HG03565 (cell line): Measurements from ENCODE around the gene NVL.
A peak's percentile ranks its signal among the peaks of the same experiment; 100 is the strongest.

Experiments
- ATAC-seq: cut with Tn5 transposase; IDR thresholded peaks from one replicate; pipeline ENCODE4 v1.9.1; 2021; ENCODE audit warnings: mild to moderate bottlenecking, moderate library complexity; ENCODE audit not compliant: unreplicated experiment

The NVL gene

DNA sequence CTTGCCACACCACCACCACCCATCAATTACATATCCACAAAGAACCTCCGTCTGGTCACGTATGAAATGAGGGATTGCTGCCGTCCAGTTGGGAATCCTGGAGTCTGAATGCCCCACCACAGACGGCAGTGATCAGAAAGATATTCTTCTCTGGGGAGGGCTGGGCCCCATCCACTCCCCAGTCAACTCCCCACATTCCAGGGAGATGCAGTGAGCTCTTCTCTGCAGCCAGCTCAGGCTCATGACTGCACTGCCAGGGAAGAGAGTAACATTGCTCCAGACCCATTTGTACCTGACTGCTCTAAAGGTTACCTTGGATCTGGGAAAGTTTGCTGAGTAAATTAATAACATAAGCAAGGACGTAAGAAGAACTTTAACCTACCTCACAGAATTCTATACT, 128.6 kb downstream of the NVL start:
- no peak for ATAC-seq

DNA sequence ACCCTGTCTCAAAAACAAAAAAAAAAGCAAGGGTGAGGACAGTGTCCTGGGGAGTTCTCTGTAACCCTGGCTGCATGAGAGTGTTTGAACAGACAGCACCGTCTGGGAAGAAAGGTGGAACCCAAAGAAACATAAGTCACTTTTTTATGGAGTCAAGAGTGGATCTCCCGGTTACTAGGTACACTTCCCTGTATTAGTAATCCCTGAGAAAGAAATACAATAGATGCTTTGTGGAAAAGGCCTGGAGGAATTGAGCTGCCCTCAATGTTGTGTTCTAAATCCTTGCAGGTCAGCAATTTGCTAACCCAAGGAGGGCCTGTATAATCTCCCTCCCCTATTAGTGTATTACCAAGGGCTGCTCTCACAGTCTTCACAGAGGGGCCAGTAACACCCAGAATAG, 130.3 kb downstream of the NVL start:
- ATAC-seq, result no peak

DNA sequence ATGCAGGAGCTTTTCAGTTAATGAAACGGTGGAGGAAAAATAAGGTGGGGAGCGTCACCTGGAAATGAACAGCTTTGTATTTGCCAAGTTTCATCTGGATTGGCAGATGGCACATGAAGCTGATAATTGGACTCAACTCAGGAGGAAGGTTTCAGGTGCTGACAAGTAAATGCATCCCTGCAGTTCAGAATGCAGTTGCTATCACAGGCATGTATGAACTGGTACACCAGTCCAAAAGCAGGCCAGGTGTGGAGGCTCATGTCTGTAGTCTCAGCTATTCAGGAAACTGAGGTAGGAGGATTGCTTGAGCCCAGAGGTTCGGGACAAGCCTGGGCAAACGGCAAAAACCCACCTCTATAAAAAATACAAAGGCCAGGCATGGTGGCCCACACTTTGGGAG, 131.4 kb downstream of the NVL start:
- no peak for ATAC-seq

DNA sequence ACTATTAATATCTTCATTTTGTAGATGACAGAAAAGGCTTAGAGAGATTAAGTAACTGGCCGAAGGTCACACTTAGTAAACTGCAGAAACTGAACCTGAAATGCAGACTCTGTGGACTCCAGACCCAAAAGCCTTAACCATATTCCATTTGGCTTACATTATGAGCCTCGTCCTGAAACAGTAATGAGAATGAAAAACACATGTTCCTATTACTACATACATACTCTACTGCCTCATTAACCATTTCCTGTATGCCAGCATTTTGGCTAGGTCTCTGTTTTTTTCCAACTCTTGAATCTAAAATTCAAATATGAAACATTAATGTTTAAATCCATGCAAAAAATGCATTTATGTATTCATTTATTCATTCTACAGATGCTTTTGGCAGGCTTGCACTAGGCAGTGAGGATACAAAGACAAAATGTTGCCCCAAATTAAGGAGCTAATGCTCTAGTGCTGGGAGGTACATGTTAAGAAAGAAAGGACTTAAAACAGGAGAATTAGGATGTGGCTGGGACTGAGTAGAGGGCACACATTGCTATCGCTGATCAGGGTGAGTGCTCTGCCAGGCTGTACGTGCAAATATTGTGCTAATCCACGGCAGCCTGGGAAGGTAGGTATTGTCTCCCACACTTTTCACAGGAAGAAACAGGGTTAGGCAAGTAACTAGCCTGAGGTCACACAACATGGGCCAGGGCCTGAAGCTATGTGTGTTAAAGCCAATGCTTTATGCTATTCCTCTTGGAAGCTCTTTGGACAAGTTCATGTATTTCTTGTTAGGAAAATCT, 133.0 kb downstream of the NVL start:
- ATAC-seq, result no peak

DNA sequence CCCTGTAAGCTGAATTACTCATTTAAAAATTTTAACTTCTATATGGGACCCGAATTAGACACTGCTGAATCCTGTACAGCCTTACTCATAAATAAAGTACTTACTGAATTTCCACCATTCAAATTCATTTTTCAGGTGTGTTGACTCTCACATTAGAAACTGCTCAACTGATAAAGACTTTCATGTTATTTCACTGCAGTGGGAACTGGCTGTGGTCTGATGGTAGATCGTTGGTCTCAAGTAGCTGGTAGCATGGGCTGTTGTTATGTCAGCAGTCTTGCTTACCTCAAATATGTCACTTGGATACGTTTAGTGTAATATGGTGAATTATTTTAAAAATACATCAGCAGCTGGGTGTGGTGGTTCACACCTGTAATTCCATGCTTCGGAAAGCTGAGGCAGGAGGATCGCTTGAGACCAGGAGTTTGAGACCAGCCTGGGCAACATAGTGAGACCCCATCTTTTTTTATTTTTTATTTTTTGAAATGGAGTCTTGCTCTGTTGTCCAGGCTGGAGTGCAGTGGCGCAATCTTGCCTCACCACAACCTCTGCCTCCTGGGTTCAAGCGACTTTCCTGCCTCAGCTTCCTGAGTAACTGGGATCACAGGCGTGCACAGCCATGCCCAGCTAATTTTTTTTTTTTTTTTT, 136.5 kb downstream of the NVL start:
- ATAC-seq, result no peak

DNA sequence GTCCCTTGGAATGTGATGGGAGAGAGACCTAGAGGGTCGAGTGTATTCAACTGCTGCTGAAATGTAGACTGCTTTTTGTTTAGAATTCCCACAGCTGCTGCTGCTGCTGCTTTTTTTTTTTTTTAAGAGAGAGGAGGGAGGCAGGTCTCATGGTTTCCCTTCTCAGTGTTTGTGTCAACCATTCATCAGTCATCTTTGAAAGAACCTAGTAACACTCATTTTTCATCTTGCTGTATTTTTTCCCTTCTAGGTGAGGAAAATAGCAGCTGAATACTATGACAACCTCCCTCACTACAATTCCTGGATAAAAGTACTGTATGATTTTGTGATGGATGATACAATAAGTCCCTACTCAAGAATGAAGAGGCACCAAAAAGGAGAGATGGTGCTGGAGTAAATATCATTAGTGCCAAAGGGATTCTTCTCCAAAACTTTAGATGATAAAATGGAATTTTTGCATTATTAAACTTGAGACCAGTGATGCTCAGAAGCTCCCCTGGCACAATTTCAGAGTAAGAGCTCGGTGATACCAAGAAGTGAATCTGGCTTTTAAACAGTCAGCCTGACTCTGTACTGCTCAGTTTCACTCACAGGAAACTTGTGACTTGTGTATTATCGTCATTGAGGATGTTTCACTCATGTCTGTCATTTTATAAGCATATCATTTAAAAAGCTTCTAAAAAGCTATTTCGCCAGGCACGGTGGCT, 137.7 kb downstream of the NVL start:
- no peak for ATAC-seq

DNA sequence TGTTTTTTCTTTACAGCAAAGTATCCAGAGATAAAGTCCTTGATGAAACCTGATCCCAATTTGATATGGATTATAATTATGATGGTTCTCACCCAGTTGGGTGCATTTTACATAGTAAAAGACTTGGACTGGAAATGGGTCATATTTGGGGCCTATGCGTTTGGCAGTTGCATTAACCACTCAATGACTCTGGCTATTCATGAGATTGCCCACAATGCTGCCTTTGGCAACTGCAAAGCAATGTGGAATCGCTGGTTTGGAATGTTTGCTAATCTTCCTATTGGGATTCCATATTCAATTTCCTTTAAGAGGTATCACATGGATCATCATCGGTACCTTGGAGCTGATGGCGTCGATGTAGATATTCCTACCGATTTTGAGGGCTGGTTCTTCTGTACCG, 140.4 kb downstream of the NVL start:
- no peak for ATAC-seq

DNA sequence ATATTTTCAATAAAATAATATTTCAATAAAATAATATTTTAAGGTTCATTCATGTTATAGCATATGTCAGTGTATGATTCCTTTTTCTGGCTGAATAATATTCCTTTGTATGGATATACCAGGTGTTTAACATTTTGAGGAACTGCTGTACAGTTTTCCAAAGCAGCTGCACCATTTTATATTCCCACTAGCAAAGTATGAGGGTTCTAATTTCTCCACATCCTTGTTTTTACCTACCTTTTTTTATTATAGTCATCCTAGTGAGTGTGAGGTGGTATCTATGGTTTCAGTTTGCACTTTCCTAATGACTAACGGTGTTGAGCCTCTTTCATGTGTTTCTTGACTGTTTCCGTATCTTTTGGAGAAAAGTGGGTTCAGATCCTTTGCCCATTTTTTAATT, 141.7 kb downstream of the NVL start:
- ATAC-seq, result no peak

DNA sequence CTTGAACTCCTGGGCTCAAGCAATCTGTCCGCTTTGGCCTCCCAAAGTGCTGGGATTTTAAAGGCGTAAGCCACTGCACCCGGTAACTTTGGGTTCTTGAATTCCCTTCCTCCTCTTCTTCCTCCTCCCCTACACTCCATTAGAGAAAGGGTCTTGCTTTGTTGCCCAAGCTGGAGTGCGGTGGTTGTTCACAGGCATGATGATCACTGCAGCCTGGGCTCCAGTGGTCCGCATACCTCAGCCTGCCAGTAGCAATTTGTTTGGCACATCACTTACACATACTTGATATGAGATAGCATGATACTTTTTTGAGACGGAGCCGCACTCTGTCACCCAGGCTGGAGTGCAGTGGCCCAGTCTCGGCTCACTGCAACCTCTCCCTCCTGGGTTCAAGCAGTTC, 144.8 kb downstream of the NVL start:
- ATAC-seq, result no peak

DNA sequence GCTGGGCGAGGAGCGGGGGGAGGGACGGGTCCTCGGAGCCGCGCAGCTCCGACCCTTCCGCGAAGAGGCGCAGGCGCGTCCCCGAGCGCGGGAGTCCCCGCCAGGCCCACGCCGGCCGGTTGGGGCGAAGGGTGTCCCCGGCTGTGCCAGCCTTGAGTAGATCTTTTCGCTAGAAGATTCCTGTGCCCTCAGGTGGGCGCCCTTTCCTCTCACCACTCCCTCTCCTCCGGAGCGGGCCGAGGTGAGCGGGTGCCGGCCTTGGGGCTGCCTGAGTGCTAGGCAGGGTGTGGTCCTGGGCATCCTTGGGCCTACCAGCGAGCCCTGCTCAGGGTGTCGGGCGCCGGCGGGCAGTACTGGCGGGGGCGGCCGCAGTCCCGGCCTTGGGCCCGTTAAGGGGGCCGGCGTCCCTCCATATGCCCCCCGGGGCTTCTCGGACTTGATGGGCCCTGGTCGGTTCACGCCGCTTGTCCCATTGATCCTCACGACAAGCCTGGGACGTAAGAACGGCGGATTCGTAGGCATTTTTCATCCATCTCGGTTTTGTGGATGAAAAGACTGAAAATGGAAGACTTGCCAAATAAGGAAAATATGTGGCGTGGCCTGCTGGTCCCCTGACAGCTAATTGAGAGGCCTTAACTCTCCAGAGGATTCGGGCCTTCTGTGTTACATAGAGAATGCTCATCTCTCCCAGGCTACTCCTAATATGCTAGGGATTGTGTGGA, 146.2 kb downstream of the NVL start:
- peak; percentile 30 for ATAC-seq

DNA sequence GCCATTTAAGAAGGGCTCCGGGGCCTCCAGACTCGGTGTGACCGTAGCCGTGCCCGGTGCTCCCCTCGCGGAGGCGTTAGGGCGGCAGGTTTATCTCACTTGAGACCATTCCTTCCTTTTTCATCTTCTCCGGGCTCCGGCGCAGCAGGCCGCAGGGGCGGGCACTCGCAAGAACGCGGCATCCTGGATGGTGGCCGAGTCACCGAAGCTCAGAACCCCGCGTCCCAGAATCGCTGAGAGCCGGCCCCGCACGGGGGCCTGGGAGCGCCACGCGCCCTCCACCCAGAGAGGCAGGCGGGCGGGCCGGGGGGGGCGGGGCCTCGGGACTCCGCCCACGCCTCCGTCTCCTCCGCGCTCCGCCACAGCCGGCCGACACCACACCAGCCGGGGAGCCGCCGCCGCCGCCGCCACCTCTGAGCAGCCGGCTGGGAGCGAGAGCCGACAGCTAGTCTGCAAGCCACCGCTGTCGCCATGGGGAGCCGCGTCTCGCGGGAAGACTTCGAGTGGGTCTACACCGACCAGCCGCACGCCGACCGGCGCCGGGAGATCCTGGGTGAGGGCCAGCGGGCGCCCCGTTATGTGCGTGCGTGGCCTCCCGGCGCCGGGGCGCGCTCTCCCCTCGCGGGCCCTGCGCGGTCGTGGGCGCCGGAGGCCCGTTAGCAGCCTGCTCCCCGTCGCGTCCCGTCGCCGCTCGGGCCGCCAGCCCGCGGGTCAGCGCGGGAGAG, 146.9 kb downstream of the NVL start, which contains the start of gene DEGS1:
Gene DEGS1 (plus strand): TSS at position 375 of the 725 bp plus-strand sequence. CDS start 97 bp downstream, at position 472.
- ATAC-seq, result peak; percentile 32

DNA sequence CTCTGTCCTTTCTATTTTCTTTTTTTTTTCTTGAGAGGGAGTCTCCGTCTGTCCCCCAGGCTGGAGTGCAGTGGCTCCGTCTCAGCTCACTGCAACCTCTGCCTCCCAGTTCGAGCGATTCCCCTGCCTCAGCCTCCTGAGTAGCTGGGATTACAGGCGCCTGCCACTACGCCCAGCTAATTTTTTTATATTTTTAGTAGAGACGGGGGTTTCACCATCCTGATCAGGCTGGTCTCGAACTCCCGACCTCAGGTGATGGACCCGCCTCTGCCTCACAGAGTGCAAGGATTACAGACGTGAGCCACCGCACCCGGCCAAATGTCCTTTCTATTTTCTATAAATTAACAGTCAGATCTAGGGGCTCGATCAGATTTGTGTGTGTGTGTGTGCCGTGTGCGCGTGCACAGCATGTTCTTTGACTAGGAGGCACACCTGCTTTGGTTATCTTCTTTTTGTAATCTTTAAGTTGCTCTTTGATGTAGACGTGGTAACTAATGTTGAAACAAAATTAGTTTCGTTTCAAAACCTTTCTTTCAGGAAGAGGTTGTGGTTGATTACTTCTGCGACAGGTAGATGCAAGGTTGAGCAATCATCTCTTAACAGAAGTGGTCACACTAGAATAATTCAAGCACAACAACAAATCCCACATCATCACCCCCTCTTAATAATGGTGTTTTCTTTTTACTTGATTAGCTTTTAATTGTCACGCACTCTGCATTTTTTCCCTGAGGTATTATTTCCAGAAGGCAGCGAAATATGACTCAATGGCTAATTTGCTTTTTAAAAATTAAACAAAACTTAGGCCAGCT, 147.7 kb downstream of the NVL start:
- ATAC-seq, result peak; percentile 48

DNA sequence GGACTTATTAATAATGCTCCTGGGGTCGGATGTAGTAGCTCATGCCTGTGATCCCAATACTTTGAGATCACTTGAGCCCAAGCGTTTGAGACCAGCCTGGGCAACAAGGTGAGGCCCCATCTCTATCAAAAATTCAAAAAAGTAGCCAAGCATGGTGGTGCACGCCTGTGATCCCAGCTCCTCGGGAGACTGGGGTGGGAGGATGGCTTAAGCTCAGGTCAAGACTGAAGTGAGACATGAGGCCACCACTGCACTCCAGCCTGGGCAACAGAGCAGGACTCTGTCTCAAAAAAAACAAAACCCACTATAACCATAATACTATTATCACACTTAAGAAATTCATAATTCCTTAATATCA, 148.5 kb downstream of the NVL start:
- no peak for ATAC-seq

DNA sequence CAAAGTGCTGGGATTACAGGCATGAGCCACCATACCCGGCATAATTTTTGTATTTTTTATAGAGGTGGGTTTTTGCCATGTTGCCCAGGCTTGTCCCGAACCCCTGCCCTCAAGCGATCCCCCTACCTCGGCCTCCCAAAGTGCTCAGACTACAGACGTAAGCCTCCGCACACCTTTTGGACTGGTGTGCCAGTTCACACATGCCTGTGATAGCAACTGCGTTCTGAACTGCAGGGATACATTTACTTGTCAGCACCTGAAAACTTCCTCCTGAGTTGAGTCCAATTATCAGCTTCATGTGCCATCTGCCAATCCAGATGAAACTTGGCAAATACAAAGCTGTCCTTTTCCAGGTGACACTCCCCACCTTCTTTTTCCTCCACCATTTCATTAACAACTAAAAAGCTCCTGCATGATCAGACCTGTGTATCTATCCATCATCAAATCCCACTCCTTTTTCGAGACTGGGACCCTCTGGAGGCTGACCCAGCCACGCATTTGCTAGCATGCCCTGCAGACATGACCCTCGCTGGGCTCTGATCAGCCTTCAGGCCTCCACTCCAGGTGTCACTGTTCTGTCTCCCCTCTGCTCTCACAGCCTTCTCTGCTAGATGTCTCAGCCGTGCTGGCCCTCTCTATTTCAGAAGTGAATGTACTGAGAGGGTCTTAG, 149.1 kb downstream of the NVL start:
- ATAC-seq, result no peak

DNA sequence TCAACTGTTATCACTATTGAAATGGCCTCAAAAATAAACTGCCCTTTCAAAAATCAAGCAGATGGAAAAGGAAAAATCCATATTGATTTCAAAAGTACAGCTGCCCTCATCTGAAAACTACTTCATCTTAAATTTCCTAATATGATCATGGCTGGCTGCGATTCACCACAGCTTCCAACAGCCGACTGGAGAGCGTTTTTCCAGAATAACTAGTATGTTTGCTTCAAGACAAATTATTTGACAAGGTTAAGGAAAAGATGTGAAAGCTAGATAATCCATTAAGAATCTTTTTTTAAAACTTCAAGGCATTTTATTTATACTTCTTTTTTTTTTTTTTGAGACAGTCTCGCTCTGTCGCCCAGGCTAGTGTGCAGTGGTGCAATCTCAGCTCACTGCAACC, 151.1 kb downstream of the NVL start:
- no peak for ATAC-seq

DNA sequence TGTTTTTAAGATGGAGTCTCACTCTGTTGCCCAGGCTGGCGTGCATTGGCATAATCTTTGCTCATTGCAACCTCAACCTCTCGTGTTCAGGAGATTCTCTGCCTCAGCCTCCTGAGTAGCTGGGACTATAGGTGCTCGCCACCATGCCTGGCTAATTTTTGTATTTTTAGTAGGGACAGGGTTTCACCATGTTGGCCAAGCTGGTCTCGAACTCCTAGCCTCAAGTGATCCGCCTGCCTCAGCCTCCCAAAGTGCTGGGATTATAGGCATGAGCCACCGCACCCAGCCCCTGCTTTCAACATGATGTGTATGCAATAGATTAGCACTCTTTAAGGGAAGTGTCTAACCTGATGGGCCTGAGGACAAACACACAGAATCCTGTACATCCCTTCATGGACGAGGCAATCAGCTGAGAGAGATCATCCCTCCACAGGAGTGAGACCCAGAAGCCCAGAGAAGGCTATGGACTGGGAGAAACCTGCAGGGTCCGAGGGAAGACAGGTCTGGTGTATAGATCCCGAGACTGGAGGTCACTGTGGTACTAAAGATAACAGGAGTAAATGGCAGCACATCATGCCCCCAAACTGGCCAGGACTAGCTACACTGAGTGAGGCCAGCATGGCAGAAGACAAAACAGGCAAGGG, 152.5 kb downstream of the NVL start:
- no peak for ATAC-seq
